ENCODE measurements around the gene RNF207. TPM values are rescaled to one million over a fixed set of nuclear protein-coding genes. Genes with fewer than 3 reads are reported as not detected.

The RNF207 gene
- total and polyA plus RNA-seq, 2 of the 13 experiments (the other 11 are each of a cell fraction or from before 2014, with no cell fraction given), result 9.8 to 15.9 TPM

DNA sequence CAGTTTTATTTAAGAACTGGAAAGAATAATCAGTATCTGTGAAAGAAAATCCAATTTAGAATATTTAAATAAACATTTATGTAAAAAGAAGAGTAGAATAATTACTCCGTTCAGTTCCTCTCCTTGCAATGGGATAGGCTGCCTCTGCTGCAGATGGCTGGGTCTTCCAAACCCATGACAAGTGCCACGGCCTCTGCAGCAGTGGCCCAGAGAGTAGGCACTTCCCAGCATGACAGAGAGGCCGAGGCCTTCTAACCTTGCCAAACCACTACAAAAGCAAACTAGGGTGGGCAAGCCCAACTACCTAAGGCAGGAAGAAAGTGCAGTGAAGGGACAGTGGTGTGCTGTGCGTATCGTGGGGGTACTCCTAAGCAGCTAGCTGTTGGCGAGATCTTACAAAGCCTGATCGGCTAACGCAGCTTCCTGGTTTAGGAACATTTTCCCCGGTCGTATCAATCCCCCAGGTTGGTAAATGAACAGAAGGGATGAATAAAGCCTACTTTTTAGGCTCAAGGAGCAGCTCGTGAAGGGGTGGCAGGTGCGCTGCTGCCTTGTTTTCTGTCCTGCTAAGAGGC lies 15.4 kb downstream of the RNF207 start:
- no peaks in the 10 kb centered on the region for H3K4me1 ChIP-seq (ENCODE audit: insufficient read depth, low read length)
- H3K9ac ChIP-seq (ENCODE audit: insufficient read depth, low read depth, low read length), result no peak overlapping the region
- no peak overlapping the region for H2AFZ ChIP-seq (ENCODE audit: low read length)
- no peak for ATAC-seq
- no peaks in the 10 kb centered on the region for H3K9me3 ChIP-seq (ENCODE audit: low read length)
- no peak overlapping the region for H3K27ac ChIP-seq (ENCODE audit: extremely low read length, insufficient read depth, low read length)
- intact Hi-C loops (cut with micrococcal nuclease; ENCODE audit: unreplicated experiment), result no loop called here
- in situ Hi-C loops (cut with HindIII; ENCODE audit: extremely low pct_ligation_motif_present, low pct_unique_long_range_greater_than_20kb), result no loop called here
- ChIA-PET CTCF (ENCODE audit: low intra/inter-chr PET ratio, low total read pairs) (no interaction called here), POLR2A (interaction anchor here (1.3 kb wide), 2 partner anchors 15 to 16 kb away, joined by 3 to 6 read pairs; no protein-coding TSS in a partner anchor)
- no peak for FAIRE-seq
- no peak overlapping the region for H3K4me3 ChIP-seq (replicated peaks in 1 of 3; ENCODE audit: insufficient read depth in 1 of 3, low read depth in 2 of 3, low read length in 3 of 3)
- H3K79me2 ChIP-seq (ENCODE audit: insufficient read depth, low read length), result no peaks in the 10 kb centered on the region
- no peaks in the 10 kb centered on the region for H3K27me3 ChIP-seq (ENCODE audit: control insufficient read depth in 1 of 2, insufficient read depth in 2 of 2, low read length in 2 of 2)
- peak; percentile 53 for TF ChIP-seq RBM22 (optimal IDR thresholded peaks at IDR 0.05; ENCODE audit: low read length)
- TF ChIP-seq ARHGAP35 (CRISPR knock-in tag; IDR thresholded peaks at IDR 0.05; ENCODE audit: borderline replicate concordance), result no peak
- no peak for TF ChIP-seq STAT5B (CRISPR knock-in tag; IDR thresholded peaks at IDR 0.05)
- TF ChIP-seq ZNF737 (CRISPR knock-in tag; IDR thresholded peaks at IDR 0.05; ENCODE audit: borderline replicate concordance), result no peak
- no peak for TF ChIP-seq PHF5A (CRISPR knock-in tag; IDR thresholded peaks at IDR 0.05; ENCODE audit: low read depth, unreplicated experiment)
- no peak for TF ChIP-seq HNF4G (IDR thresholded peaks at IDR 0.05; ENCODE audit: borderline replicate concordance, low read depth, low read length)
- no peak for TF ChIP-seq HNF4G (CRISPR knock-in tag; IDR thresholded peaks at IDR 0.05; ENCODE audit: borderline replicate concordance, low read depth)
- no peak for TF ChIP-seq ZBTB21 (CRISPR knock-in tag; IDR thresholded peaks at IDR 0.05)
- H3K4me2 ChIP-seq (ENCODE audit: low read depth, low read length), result no peak overlapping the region
- peaks cover 3 to 34% of the 10 kb centered on the region in 2 experiments; a peak in 4 of 5 replicates for H3K36me3 ChIP-seq (replicated peaks in 1 of 2; ENCODE audit: control insufficient read depth in 1 of 2, insufficient read depth in 2 of 2, low read length in 2 of 2)
- DNase-seq (ENCODE audit: low spot score), result no peak
- no TSS peak for BruUV-seq (replicated peaks)
- 97% methylated on average over 12 of the region's 12 CpGs for WGBS (ENCODE audit: low lambda C conversion rate)
- H4K20me1 ChIP-seq (ENCODE audit: insufficient read depth, low read length), result no peaks in the 10 kb centered on the region

- Histone ChIP-seq H4K20me1 (ENCODE audit: insufficient read depth, low read length) (no peaks in the 10 kb centered on the region), H3K4me1 (ENCODE audit: insufficient read depth, low read length) (no peaks in the 10 kb centered on the region), H3K4me3 (replicated peaks in 1 of 3; ENCODE audit: insufficient read depth in 1 of 3, low read depth in 2 of 3, low read length in 3 of 3) (no peak overlapping the region), H3K27ac (ENCODE audit: extremely low read length, insufficient read depth, low read length) (no peak overlapping the region), H3K4me2 (ENCODE audit: low read depth, low read length) (no peak overlapping the region), H2AFZ (ENCODE audit: low read length) (no peak overlapping the region), H3K9ac (ENCODE audit: insufficient read depth, low read depth, low read length) (no peak overlapping the region), H3K36me3 (replicated peaks in 1 of 2; ENCODE audit: control insufficient read depth in 1 of 2, insufficient read depth in 2 of 2, low read length in 2 of 2) (peaks cover 7 to 45% of the 10 kb centered on the region in 2 experiments; a peak in 4 of 5 replicates), H3K27me3 (ENCODE audit: control insufficient read depth in 1 of 2, insufficient read depth in 2 of 2, low read length in 2 of 2) (no peaks in the 10 kb centered on the region), H3K9me3 (ENCODE audit: low read length) (no peaks in the 10 kb centered on the region), H3K79me2 (ENCODE audit: insufficient read depth, low read length) (no peaks in the 10 kb centered on the region)
- TF ChIP-seq TP53 (CRISPR knock-in tag; conservative IDR thresholded peaks at IDR 0.05), result no peak
- no peak for TF ChIP-seq NFE2L1 (CRISPR knock-in tag; IDR thresholded peaks at IDR 0.05; ENCODE audit: borderline replicate concordance)
- TF ChIP-seq RBM39 (IDR thresholded peaks at IDR 0.05; ENCODE audit: low read depth, low read length, poor library complexity, severe bottlenecking), result no peak
- TF ChIP-seq PAXIP1 (CRISPR knock-in tag; conservative IDR thresholded peaks at IDR 0.05), result no peak
- no peak for TF ChIP-seq ZNF24 (IDR thresholded peaks at IDR 0.05)
- TF ChIP-seq NR2F2 (IDR thresholded peaks at IDR 0.05; ENCODE audit: borderline replicate concordance, low read depth), result no peak
- 98% methylated on average over 6 of the region's 6 CpGs for WGBS (ENCODE audit: low lambda C conversion rate)
- DNase-seq (ENCODE audit: low spot score) (no peak), FAIRE-seq (no peak), ATAC-seq (no peak)
- BruUV-seq (replicated peaks), result no TSS peak
- intact Hi-C loops (cut with micrococcal nuclease; ENCODE audit: unreplicated experiment) (no loop called here), in situ Hi-C loops (cut with HindIII; ENCODE audit: extremely low pct_ligation_motif_present, low pct_unique_long_range_greater_than_20kb) (no loop called here)
- ChIA-PET CTCF (ENCODE audit: low intra/inter-chr PET ratio, low total read pairs) (no interaction called here), POLR2A (interaction anchor here (1.3 kb wide), 1 partner anchor 16 kb away, joined by 3 read pairs; no protein-coding TSS in a partner anchor)
Observed at GRCh38 chr1:6222636-6223035, 16.7 kb downstream of the RNF207 start.
